Uterus (tissue), 2 donors: Measurements from ENCODE around the gene PTPRQ.

ENCODE experiments used
- CTCF ChIP-seq, 4 experiments: fragments of 200-600 bp in 2 of 4; fragments of 450-650 bp in 2 of 4; sonication (generic) in 2 of 4; IDR thresholded peaks; one replicate each; pipeline ENCODE4 v1.5.1; 2016 to 2019; ENCODE audit warnings: antibody characterized with exemption in 4 of 4, mild to moderate bottlenecking in 2 of 4, moderate library complexity in 1 of 4
- POLR2A ChIP-seq, 2 donors: fragments of 450-650 bp; IDR thresholded peaks; one replicate each; pipeline ENCODE4 v1.6.1; 2016; ENCODE audit warnings: antibody characterized with exemption in 2 of 2, mild to moderate bottlenecking in 1 of 2, moderate library complexity in 1 of 2

DNA sequence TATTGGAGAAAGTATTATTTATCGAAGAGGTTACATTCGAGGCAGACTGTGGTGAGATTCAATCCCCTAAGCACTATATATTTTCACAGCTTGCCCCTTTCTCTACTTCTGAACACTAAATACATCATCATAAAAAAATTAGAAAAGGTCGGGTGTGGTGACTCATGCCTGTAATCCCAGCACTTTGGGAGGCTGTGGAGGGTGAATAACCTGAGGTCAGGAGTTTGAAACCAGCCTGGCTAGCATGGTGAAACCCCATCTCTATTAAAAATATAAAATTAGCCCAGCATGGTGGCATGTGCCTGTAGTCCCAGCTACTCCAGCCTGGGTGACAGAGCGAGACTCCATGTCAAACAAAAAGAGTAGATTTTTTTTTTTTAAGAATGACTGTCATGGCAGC, 192.8 kb downstream of the PTPRQ start:
- no peak for TF ChIP-seq CTCF (IDR thresholded peaks at IDR 0.05)
- TF ChIP-seq POLR2A (IDR thresholded peaks at IDR 0.05), result no peak
